Fibroblast of villous mesenchyme (primary cell): ENCODE measurements around the gene NR2E3. TPM values are rescaled to one million over a fixed set of nuclear protein-coding genes. Genes with fewer than 3 reads are reported as not detected.
A peak's percentile ranks its signal among the peaks of the same experiment; 100 is the strongest.

ENCODE experiments used
- DNase-seq: peaks from one replicate; pipeline ENCODE4 v3.0.0-alpha.2; 2010; ENCODE audit warnings: low read depth
- H3K4me3 ChIP-seq: 2 replicates; pipeline ENCODE4 v1.5.1; 2011; ENCODE audit warnings: low read depth, mild to moderate bottlenecking, low read length
- CTCF ChIP-seq: IDR thresholded peaks from 2 replicates; pipeline ENCODE4 v1.5.1; 2012; ENCODE audit warnings: low read depth, mild to moderate bottlenecking, low read length; ENCODE audit not compliant: insufficient read depth
- total RNA-seq: library from RNA; depleted of rRNA; stranded (reverse); fragments of >200 nt; gene quantifications from 2 replicates; pipeline ENCODE4 v1.2.3, GENCODE V29; 2012

Gene NR2E3
- total RNA-seq = 0.86 and 0.97 TPM in 2 replicates

DNA sequence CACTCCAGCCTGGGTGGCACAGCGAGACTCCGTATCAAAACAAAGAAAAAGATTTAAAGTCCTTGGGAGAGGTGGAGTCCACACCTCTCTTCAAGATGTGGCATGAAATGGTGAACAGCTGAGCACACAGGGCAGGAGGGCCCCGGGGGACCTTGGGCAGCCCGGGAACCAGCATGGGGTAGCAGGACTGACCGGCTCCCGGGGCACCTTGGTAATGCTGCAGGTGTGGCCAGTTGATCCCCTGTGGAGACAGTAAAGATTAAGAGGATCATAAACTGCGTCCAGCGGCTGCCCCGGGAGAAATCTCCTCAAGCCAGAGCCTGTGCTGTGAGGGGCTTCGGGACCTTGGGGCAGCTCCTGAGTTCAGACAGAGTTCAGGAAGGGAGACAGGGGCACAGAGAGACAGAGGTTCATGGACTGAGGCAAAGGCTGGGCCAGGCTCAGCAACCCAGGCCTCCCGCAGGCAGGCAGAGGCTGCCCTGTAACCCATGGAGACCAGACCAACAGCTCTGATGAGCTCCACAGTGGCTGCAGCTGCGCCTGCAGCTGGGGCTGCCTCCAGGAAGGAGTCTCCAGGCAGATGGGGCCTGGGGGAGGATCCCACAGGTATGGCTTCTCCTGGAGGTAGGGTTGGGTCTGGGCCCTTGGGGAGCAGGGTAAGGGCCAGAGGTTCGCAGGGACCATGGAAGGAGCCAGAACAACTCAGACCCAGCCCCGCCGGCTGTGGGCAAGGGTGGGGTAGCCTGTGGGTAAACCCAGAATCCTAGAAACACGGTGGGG lies at the start of gene NR2E3:
TSS of gene NR2E3 (plus strand) at position 299 of the 780 bp plus-strand sequence. CDS start at position 489, 190 bp downstream.
- no peak within 1 kb of the TSS for H3K4me3 ChIP-seq
- no peak for TF ChIP-seq CTCF
- DNase-seq = no peak

DNA sequence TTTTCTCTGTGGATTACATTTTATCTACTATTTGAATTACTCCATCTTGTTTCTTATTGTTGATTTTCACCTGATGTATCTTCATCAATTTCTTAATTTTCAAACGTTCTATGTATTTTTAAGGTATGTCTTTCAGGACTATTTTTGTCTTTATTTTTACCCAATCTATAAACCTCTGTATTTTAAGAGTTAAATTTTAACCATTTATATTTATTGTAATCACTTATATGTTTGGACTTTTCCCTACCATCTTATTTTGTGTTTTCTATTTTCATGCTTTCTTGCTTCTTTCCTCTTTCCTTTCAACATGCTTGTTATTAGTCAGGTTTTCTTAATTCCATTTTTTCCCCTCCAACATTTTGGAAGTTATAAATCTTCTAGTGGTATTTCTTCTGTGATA lies 49.5 kb upstream of the NR2E3 start:
- DNase-seq = no peak
- no peak for TF ChIP-seq CTCF

DNA sequence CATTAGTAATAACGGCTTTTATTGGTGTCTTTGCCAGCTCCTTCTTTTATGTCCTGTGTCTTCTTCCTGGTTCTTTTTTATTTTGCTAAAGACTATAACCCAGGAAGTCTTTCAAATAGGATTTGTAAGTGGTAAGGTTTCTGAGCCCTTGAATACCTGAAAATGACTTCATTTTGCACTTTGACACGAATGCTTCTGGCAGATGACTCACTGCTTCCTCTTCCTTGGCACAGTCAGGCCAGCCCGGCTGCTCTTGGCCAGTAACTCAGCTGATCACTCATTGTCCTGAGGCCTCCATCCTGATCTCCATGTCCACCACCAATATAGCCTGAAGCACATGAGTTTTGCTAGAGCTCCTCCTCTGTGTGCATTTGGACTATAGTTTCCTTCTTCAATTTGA lies 48.7 kb upstream of the NR2E3 start:
- no peak overlapping the region for H3K4me3 ChIP-seq
- TF ChIP-seq CTCF = no peak
- DNase-seq = peak; percentile 78

More for the DNA sequence above, 49.5 kb upstream of the NR2E3 start:
- no peak overlapping the region for H3K4me3 ChIP-seq

DNA sequence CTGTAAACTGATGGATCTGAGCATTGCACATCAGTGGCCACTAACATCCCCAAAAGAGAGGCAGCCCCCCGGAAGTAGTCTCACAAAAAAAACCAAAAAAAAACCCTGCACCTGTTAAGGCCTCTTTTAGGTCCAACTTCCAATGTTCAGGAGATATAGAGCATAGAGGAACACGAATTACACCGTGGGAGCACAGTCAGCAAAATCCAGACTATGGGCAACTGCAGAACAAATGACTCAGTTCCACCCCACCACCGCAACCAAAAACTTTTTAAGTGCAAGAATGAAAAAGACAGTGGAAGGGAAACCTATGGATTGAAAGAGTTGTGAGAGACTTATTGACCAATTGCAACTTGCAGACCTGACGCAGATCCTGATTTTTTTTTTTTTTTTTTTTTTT lies 42.2 kb upstream of the NR2E3 start:
- DNase-seq = no peak
- no peak for TF ChIP-seq CTCF
- H3K4me3 ChIP-seq = no peak overlapping the region

DNA sequence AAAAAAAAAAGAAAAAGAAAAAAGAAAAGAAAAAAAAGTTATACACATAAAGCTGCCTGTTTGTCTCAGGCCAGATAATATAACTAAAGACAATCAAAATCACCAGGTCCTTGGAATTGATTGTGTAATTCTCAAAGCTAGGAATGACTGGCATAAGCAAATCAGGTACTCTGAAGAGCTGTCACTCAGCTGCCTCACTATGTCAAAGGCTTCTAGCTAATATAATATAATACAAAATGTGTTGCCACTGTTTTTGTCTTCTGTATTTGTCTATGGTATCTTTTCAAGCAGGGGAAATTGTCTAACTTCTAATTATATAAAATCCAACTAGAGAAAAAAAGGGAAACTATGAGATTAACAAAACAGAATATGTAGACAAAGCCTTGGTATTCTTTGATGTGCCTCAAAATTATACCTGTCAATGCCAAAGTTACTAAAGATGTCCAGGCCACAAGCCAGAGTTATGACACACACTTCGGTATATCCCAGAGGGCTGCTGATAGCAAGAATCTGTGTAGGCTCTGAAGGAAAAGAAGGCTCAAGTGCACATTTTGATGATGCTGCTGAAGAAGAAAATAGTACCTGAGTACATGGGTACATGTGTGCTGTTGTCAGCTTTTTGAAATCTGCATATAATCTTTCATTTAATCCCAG lies 37.0 kb upstream of the NR2E3 start:
- DNase-seq = no peak
- TF ChIP-seq CTCF = no peak

GRCh38 chr15:71775856-71776255 lies 34.5 kb upstream of the NR2E3 start:
- no peak for TF ChIP-seq CTCF
- no peak for DNase-seq
- H3K4me3 ChIP-seq = no peak overlapping the region

More for the DNA sequence above, 37.0 kb upstream of the NR2E3 start:
- H3K4me3 ChIP-seq = no peak overlapping the region

DNA sequence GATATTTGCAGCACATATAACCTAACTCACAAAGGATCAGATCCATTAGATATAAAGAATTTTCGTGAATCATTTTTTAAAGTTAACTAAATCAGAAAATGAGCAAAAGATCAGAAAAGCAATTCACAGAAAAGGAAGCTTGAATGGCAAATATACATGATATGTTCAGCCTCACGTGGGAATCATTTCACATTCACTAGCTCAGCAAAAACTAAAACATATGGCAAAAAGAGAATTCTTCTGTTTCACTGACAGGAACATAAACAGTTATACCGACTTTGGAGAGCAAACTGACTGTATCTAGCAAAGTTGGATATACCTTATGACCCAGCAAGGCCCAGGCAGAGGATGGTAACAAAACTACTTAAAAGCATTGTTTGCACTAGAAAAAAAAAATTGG lies 34.0 kb upstream of the NR2E3 start:
- no peak overlapping the region for H3K4me3 ChIP-seq
- no peak for DNase-seq
- no peak for TF ChIP-seq CTCF
